Measurements from ENCODE around the gene MRM2.

Gene MRM2

GRCh38 chr7:2227699-2228098 lies 14.3 kb downstream of the MRM2 start:
- no peak for DNase-seq (ENCODE audit: low spot score)
- no peak for TF ChIP-seq CTCF (IDR thresholded peaks at IDR 0.05; ENCODE audit: borderline replicate concordance, control extremely low read depth, extremely low read depth, insufficient read depth, missing control alignments)
- in situ Hi-C loops (cut with MboI; ENCODE audit: low sequenced_read_pairs, unreplicated experiment) = no loop called here

- in situ Hi-C loops (cut with MboI; ENCODE audit: low sequenced_read_pairs, unreplicated experiment) = no loop called here
- TF ChIP-seq CTCF (IDR thresholded peaks at IDR 0.05; ENCODE audit: borderline replicate concordance, control extremely low read depth, extremely low read depth, insufficient read depth, missing control alignments) = no peak
- DNase-seq (ENCODE audit: low spot score) = no peak
Measured at GRCh38 chr7:2225830-2226229, 16.2 kb downstream of the MRM2 start.

- in situ Hi-C loops (cut with MboI; ENCODE audit: low sequenced_read_pairs, unreplicated experiment) = no loop called here
- TF ChIP-seq CTCF (IDR thresholded peaks at IDR 0.05; ENCODE audit: borderline replicate concordance, control extremely low read depth, extremely low read depth, insufficient read depth, missing control alignments) = no peak
- DNase-seq (ENCODE audit: low spot score) = no peak
Measured at GRCh38 chr7:2225336-2225735, 16.7 kb downstream of the MRM2 start.

- DNase-seq (ENCODE audit: low spot score) = no peak
- in situ Hi-C loops (cut with MboI; ENCODE audit: low sequenced_read_pairs, unreplicated experiment) = no loop called here
- TF ChIP-seq CTCF (IDR thresholded peaks at IDR 0.05; ENCODE audit: borderline replicate concordance, control extremely low read depth, extremely low read depth, insufficient read depth, missing control alignments) = no peak
Measured at GRCh38 chr7:2224934-2225333, 17.1 kb downstream of the MRM2 start.

- no peak for DNase-seq (ENCODE audit: low spot score)
- TF ChIP-seq CTCF (IDR thresholded peaks at IDR 0.05; ENCODE audit: borderline replicate concordance, control extremely low read depth, extremely low read depth, insufficient read depth, missing control alignments) = no peak
- in situ Hi-C loops (cut with MboI; ENCODE audit: low sequenced_read_pairs, unreplicated experiment) = no loop called here
Measured at GRCh38 chr7:2224491-2224928, 17.5 kb downstream of the MRM2 start.

GRCh38 chr7:2223321-2223720 lies 18.7 kb downstream of the MRM2 start:
- in situ Hi-C loops (cut with MboI; ENCODE audit: low sequenced_read_pairs, unreplicated experiment) = no loop called here
- no peak for TF ChIP-seq CTCF (IDR thresholded peaks at IDR 0.05; ENCODE audit: borderline replicate concordance, control extremely low read depth, extremely low read depth, insufficient read depth, missing control alignments)
- no peak for DNase-seq (ENCODE audit: low spot score)

- DNase-seq (ENCODE audit: low spot score) = no peak
- in situ Hi-C loops (cut with MboI; ENCODE audit: low sequenced_read_pairs, unreplicated experiment) = no loop called here
- no peak for TF ChIP-seq CTCF (IDR thresholded peaks at IDR 0.05; ENCODE audit: borderline replicate concordance, control extremely low read depth, extremely low read depth, insufficient read depth, missing control alignments)
Measured at GRCh38 chr7:2222516-2222915, 19.5 kb downstream of the MRM2 start.
